GM21825 (cell line): ENCODE measurements around the gene KCND1.

Source experiments
- ATAC-seq: cut with Tn5 transposase; IDR thresholded peaks from one replicate; pipeline ENCODE4 v1.9.1; 2021; ENCODE audit warnings: mild to moderate bottlenecking, moderate library complexity; ENCODE audit not compliant: unreplicated experiment

KCND1 gene

DNA sequence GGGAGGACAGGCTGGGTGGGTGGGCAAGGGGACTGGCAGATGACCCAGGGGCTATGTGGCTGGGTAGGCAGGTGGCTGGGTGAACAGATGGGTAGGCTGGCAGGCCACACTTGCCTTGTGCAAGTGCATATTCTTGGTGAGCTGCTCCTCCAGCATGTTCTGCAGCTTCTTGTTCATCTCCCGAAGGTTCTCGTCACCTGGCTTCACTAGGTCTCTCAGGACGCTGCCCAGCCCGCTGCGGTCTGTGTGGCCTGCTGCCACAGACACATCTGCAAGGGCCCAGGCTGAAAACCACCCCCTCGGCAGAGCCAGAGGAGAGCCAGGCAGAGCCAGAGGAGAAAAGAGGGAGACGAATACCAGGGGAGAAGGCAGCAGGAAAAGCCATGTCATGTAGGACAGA, 3.4 kb upstream of the KCND1 start:
- no peak for ATAC-seq

- ATAC-seq = no peak
Measured at GRCh38 chrX:48974574-48974973, 2.9 kb upstream of the KCND1 start.

- ATAC-seq = no peak
Measured at GRCh38 chrX:48974033-48974432, 2.4 kb upstream of the KCND1 start.

GRCh38 chrX:48972220-48973164, 848 bp upstream of the KCND1 start:
- ATAC-seq = no peak

DNA sequence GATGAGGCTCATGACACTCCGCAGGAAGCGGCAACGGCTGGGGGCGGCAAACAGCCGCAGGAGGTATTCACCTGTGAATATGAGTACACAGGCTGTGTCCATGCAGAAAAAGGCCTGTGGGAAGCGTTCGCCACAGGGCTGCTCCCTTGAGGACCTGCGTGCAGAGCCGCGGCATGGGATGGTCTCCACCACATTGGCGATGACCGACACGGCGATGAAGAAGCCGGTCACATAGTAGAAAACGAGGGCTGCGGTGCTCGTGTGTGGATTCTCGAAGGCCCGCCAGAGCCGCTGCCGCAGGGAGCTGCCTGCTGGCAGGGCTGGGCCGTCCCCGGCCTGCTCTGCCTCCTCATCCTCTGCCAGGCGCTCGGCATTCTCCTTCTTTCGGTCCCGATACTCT, 2.2 kb downstream of the KCND1 start:
- no peak for ATAC-seq

GRCh38 chrX:48968377-48968776, 3.3 kb downstream of the KCND1 start:
- no peak for ATAC-seq

- ATAC-seq = no peak
Measured at GRCh38 chrX:48966796-48967579, 4.7 kb downstream of the KCND1 start.

DNA sequence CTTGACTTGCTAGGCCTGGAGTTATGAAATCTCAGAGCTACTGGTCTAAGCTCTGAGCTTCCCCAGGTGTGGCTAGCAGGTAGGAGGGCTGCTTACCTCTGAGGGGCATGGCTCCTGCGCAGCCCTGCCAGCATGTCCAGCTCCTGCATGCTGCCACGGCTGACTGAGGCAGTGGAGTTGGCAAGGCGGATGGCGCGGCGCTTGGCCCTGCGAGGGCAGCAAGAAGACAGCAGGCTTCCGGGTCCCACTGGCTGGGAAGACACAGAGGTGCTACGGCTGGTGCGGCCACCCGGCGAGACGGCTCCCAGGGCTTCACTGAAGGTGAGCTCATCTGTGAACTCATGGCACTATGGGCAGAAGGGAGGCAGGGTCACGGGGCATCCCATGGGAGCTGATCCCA, 5.7 kb downstream of the KCND1 start:
- ATAC-seq = no peak

DNA sequence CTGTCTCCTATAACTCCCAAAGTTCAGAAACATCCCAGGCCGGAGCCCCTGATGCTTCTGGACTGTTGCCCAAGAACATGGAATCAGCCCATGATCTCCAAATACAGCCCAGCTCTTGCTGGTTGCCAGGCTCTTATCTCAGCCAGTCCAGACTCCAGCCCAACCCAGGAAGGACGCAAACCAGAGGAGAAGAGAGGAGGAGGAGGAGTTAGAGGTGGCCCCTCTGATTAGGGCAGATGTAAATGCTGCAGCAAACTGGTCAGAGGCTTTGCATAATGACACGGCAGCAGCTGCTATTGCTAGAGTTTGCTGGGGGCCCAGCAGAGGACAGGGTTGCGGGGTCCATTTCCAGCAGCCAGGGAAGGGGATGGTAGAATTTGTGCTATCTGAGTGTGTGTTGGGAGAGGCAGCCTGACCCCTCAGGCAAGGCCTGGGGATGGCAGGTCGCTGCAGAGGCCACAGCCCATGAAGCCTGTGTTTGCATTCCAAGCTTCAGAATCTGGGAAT, 10.0 kb downstream of the KCND1 start:
- no peak for ATAC-seq

- no peak for ATAC-seq
Measured at GRCh38 chrX:48960291-48960690, 11.4 kb downstream of the KCND1 start.

GRCh38 chrX:48958635-48959094, 13.0 kb downstream of the KCND1 start:
- no peak for ATAC-seq

DNA sequence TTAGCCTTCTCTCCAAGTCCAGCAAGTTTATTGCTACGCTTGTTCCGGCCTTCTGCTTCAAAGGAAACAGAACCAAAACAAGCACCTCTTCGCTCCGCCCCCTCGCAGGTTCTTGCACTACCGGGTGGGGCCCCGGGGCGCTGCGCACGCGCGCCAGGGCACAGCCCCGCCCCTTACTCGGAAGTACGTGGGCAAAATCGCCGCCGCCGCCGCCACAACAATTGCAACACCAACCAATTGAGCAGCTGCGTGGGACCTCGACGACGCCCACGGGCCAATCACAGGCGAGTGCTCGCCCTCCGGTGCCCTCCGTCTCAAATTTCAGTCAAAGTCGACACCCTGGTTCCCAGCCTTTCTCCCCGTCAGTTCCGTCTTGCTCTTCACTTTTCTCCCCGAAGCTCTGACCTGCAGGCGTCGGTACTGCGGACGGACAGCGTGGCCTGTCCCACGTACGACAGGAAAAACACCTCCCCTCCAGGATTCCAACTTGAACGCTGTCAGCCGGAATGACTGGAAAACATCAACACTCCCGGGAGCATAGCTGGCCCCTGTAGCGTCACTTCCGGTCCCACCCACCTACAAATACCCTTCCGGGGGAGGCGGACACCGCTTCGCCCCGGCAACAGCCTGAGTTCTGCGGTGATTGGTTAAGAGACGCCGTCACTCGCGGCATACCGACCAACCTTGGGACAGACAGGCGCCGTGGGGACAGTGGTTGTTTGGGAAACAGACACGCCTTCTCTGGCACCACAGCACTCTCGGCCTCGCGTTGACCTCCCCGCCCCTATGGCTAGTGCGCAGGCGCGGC, 13.6 kb downstream of the KCND1 start:
- peak; percentile 83 for ATAC-seq

GRCh38 chrX:48957477-48957826, 14.2 kb downstream of the KCND1 start, which contains the start of gene OTUD5:
Gene OTUD5, minus strand, starts transcription at chrX:48957607. Its CDS starts 37 bp downstream, at chrX:48957570.
- ATAC-seq = peak; percentile 32

- ATAC-seq = no peak
Measured at GRCh38 chrX:48956728-48957414, 14.8 kb downstream of the KCND1 start.

DNA sequence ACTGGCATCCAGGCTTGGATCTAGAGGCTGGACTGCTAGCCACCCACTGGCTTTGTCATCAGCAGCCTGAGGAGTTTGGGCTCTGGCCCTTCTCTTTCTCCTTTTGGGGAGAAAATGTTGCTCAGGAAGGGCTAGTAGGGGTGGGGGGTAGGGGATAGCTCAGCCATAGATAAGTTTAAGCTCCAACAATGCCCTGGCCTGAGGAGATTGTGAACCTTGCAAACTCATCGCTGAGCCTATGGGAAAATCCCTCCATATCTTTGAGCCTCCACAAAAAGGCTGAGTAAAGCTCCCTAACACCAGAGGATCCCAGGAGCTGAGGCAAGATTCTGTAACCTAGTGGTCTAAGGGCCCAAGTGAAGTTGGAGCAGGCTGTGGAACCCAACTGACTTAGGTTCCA, 23.1 kb downstream of the KCND1 start:
- ATAC-seq = no peak

DNA sequence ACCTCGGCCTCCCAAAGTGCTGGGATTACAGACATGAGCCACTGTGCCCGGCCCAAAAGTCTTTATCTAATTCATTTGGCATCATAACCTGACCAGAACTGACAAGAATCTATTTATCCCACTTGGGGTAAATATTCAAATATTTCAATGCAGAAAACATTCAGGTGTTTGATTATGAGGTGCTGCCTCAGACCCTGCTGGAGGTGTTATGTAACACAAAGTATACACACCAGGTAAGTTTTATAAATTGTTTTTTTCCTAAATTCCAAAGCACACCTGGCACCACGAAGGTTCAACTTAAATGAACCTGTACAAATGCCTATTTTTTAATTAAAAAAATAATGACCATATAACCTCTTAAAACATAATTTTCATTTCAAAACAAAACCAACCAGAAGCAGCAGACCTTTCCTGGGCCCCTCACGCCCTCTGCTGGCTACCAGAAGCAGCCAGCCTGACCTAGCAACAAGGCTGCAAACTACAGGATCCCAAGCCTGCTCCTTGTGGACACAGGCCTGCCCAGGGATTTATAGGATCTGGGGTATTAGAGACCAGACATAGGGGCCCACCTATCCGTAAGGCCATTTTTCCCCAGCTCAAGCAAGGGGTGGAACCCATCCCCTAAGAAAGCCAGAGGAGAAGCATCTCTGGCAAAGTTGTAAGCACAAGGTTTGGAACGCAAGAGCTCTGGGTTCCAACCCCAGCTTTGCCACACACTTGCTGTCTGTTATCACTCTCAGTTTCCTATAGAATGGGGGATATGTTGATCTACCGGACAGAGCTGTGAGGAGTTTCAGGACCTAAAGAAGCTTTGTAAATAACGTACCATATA, 25.9 kb downstream of the KCND1 start:
- no peak for ATAC-seq

- no peak for ATAC-seq
Measured at GRCh38 chrX:48942895-48943294, 28.7 kb downstream of the KCND1 start.

- ATAC-seq = no peak
Measured at GRCh38 chrX:48940404-48940955, 31.2 kb downstream of the KCND1 start.
